ENCODE data around the gene NUP35.

- TF ChIP-seq GATA2 (IDR thresholded peaks at IDR 0.05; ENCODE audit: low read depth, low read length) (no peak), GATA3 (IDR thresholded peaks at IDR 0.05; ENCODE audit: low read depth, low read length) (no peak)
These were observed 40.4 kb downstream of the NUP35 start for GRCh38 chr2:183164650-183165015.

Data from SH-SY5Y (cell line).